ENCODE data around the gene IFIT3. TPM values are rescaled to one million over a fixed set of nuclear protein-coding genes. Genes with fewer than 3 reads are reported as not detected.

Gene IFIT3
- polyA plus RNA-seq, 1 of the 3 experiments (the other 2 are of a cell fraction), result 3.2 TPM

DNA sequence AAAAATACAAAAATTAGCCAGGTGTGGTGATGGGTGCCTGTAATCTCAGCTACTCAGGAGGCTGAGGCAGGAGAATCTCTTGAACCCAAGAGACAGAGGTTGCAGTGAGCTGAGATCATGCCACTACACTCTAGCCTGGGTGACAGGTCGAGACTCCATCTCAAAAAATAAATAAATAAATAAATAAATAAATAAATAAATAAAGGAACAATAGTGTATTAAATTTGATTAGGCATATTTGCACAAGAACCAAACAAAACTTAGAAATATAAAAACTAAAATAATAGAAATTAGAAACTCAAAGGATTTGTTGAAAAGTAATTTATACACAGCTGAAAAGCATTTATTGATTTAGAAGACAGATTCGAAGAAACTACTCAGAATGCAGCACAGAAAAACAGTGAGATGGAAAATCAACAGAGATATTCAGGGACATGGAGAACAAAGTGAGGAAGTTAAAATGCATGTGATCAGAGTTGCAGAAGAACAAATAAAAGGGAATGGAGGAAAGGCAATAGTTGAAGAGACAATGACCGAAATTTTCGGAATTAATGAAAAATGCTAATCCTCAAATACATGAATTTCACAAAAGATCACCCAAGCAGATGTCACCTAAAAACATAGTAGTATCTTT lies 17.7 kb downstream of the IFIT3 start:
- WGBS (ENCODE audit: low lambda C conversion rate), result 96% methylated on average over 4 of the region's 4 CpGs

DNA sequence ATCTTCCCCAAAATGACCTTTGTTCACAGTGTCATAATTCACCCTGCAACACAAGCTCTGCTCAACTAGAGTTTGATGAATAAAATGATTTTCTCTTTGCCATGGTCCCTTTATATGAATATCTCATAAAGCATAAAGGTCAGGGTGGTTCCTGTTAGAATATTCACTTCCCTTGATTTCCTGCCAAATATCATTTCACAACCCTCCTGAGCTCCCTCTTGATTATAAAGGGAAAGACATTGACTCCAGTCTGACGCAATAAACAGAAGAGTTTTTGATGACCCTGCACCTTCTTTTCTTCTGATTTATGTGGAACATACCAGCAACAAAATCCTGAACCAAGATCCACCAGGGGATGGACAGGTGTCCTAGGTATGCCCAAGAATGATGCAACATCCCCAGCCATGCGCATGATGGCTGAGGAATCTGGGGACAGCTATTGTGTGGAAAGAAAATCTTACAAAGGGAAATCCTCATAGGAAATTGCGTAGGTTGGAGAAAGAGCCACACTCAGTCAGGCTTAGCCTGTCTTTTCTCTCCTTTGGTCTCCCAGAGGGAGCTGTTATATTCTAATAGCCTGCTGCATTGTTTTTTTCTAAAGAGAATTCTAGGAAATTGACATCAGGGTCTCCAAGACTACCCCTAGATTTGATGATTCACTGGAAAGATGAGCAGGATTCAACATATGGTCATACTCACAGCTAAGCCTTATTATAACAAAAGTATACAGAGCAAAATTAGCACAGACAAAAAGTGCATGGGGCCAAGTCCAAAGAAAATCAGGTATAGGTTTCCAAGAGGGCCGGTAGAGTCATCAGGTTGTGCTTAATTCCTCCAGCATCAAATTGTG lies 18.8 kb downstream of the IFIT3 start:
- no peaks in the 10 kb centered on the region for H3K36me3 ChIP-seq (replicated peaks in 1 of 2; ENCODE audit: control insufficient read depth in 1 of 2, insufficient read depth in 2 of 2, low read length in 1 of 2)
- no peaks in the 10 kb centered on the region for H3K27me3 ChIP-seq (ENCODE audit: insufficient read depth)
- H4K20me1 ChIP-seq (ENCODE audit: insufficient read depth), result no peaks in the 10 kb centered on the region
- WGBS (ENCODE audit: low lambda C conversion rate), result 88% methylated on average over 4 of the region's 4 CpGs
- no peak overlapping the region for H3K27ac ChIP-seq (ENCODE audit: low read depth in 2 of 2, low read length in 1 of 2)
- H3K79me2 ChIP-seq (ENCODE audit: insufficient read depth), result peaks cover 7% of the 10 kb centered on the region; the same call in 1 of the 2 replicates
- H3K9me3 ChIP-seq, result no peaks in the 10 kb centered on the region
- no peak overlapping the region for H2AFZ ChIP-seq (ENCODE audit: low read depth)
- POLR2A ChIA-PET, result no interaction called here
- H3K9me2 ChIP-seq, result no peaks in the 10 kb centered on the region
- no peak overlapping the region for H3K4me3 ChIP-seq (ENCODE audit: low read depth in 2 of 2, low read length in 1 of 2)
- CTCF ChIA-PET, result interaction anchor here (1.2 to 3.0 kb wide), 3 partner anchors 23 to 129 kb away, joined by 4 to 12 read pairs (median 4); no protein-coding TSS in a partner anchor
- DNase-seq, result no peak
- no peak overlapping the region for H3K9ac ChIP-seq
- H3K4me2 ChIP-seq, result no peak overlapping the region
- TF ChIP-seq CHD2 (IDR thresholded peaks at IDR 0.05; ENCODE audit: low read length, partially characterized antibody) (no peak), JUND (IDR thresholded peaks at IDR 0.05) (no peak), TEAD4 (IDR thresholded peaks at IDR 0.05; ENCODE audit: borderline replicate concordance, insufficient read depth) (no peak), MEF2A (IDR thresholded peaks at IDR 0.05; ENCODE audit: borderline replicate concordance, low read depth) (no peak), ELF1 (IDR thresholded peaks at IDR 0.05) (no peak), SIN3A (IDR thresholded peaks at IDR 0.05; ENCODE audit: borderline replicate concordance, low read depth, low read length) (no peak), NFIC (IDR thresholded peaks at IDR 0.05; ENCODE audit: borderline replicate concordance) (no peak)
- TF ChIP-seq, protein P1, sequence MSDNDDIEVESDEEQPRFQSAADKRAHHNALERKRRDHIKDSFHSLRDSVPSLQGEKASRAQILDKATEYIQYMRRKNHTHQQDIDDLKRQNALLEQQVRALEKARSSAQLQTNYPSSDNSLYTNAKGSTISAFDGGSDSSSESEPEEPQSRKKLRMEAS (IDR thresholded peaks at IDR 0.05; ENCODE audit: low read depth), result no peak
- TF ChIP-seq, protein P2, sequence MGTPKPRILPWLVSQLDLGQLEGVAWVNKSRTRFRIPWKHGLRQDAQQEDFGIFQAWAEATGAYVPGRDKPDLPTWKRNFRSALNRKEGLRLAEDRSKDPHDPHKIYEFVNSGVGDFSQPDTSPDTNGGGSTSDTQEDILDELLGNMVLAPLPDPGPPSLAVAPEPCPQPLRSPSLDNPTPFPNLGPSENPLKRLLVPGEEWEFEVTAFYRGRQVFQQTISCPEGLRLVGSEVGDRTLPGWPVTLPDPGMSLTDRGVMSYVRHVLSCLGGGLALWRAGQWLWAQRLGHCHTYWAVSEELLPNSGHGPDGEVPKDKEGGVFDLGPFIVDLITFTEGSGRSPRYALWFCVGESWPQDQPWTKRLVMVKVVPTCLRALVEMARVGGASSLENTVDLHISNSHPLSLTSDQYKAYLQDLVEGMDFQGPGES (IDR thresholded peaks at IDR 0.05; ENCODE audit: low read depth, low read length), result no peak
- H3K4me1 ChIP-seq (ENCODE audit: control insufficient read depth in 1 of 2, insufficient read depth in 2 of 2, low read depth in 1 of 2, low read length in 1 of 2), result peaks cover 2 to 26% of the 10 kb centered on the region in 2 experiments; a peak in 3 of 4 replicates
- peaks cover 13% of the 10 kb centered on the region for H3F3A ChIP-seq (replicated peaks; ENCODE audit: insufficient read depth)

More for the DNA sequence above, 17.7 kb downstream of the IFIT3 start:
- Histone ChIP-seq H3K4me1 (ENCODE audit: control insufficient read depth in 1 of 2, insufficient read depth in 2 of 2, low read depth in 1 of 2, low read length in 1 of 2) (peaks cover 7 to 17% of the 10 kb centered on the region in 2 experiments; a peak in 3 of 4 replicates), H3K4me3 (ENCODE audit: low read depth in 2 of 2, low read length in 1 of 2) (no peak overlapping the region), H3F3A (replicated peaks; ENCODE audit: insufficient read depth) (peaks cover 6% of the 10 kb centered on the region), H2AFZ (ENCODE audit: low read depth) (no peak overlapping the region), H4K20me1 (ENCODE audit: insufficient read depth) (no peaks in the 10 kb centered on the region), H3K27ac (ENCODE audit: low read depth in 2 of 2, low read length in 1 of 2) (no peak overlapping the region), H3K9me3 (no peaks in the 10 kb centered on the region), H3K79me2 (ENCODE audit: insufficient read depth) (peaks cover 18% of the 10 kb centered on the region; the same call in 1 of the 2 replicates), H3K4me2 (no peak overlapping the region), H3K9me2 (no peaks in the 10 kb centered on the region), H3K36me3 (replicated peaks in 1 of 2; ENCODE audit: control insufficient read depth in 1 of 2, insufficient read depth in 2 of 2, low read length in 1 of 2) (peaks cover 0 to 3% of the 10 kb centered on the region in 2 experiments), H3K9ac (no peak overlapping the region), H3K27me3 (ENCODE audit: insufficient read depth) (no peaks in the 10 kb centered on the region)
- ChIA-PET POLR2A (no interaction called here), CTCF (interaction anchor here (1.2 to 3.0 kb wide), 3 partner anchors 24 to 128 kb away, joined by 4 to 12 read pairs (median 4); no protein-coding TSS in a partner anchor)
- no peak for DNase-seq
- no peak for TF ChIP-seq FOXM1 (IDR thresholded peaks at IDR 0.05; ENCODE audit: low read depth)
- no peak for TF ChIP-seq MEF2A (IDR thresholded peaks at IDR 0.05; ENCODE audit: borderline replicate concordance, low read depth)
- TF ChIP-seq, protein P3, sequence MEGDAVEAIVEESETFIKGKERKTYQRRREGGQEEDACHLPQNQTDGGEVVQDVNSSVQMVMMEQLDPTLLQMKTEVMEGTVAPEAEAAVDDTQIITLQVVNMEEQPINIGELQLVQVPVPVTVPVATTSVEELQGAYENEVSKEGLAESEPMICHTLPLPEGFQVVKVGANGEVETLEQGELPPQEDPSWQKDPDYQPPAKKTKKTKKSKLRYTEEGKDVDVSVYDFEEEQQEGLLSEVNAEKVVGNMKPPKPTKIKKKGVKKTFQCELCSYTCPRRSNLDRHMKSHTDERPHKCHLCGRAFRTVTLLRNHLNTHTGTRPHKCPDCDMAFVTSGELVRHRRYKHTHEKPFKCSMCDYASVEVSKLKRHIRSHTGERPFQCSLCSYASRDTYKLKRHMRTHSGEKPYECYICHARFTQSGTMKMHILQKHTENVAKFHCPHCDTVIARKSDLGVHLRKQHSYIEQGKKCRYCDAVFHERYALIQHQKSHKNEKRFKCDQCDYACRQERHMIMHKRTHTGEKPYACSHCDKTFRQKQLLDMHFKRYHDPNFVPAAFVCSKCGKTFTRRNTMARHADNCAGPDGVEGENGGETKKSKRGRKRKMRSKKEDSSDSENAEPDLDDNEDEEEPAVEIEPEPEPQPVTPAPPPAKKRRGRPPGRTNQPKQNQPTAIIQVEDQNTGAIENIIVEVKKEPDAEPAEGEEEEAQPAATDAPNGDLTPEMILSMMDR (IDR thresholded peaks at IDR 0.05), result no peak
- TF ChIP-seq, protein P4, sequence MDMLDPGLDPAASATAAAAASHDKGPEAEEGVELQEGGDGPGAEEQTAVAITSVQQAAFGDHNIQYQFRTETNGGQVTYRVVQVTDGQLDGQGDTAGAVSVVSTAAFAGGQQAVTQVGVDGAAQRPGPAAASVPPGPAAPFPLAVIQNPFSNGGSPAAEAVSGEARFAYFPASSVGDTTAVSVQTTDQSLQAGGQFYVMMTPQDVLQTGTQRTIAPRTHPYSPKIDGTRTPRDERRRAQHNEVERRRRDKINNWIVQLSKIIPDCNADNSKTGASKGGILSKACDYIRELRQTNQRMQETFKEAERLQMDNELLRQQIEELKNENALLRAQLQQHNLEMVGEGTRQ (IDR thresholded peaks at IDR 0.05; ENCODE audit: borderline replicate concordance, low read depth, low read length), result no peak
- TF ChIP-seq MXI1 (IDR thresholded peaks at IDR 0.05; ENCODE audit: low read depth, low read length), result no peak
- TF ChIP-seq EZH2phosphoT487 (IDR thresholded peaks at IDR 0.05; ENCODE audit: borderline replicate concordance, low read depth), result no peak
- no peak for TF ChIP-seq TCF12 (IDR thresholded peaks at IDR 0.05)
- no peak for TF ChIP-seq SMC3 (IDR thresholded peaks at IDR 0.05; ENCODE audit: low read depth, low read length)

Data from SK-N-SH (cell line).